Measurements from ENCODE around the gene ZC2HC1C.

GRCh38 chr14:75123991-75124390 is 54.5 kb downstream of the ZC2HC1C start:
- TF ChIP-seq CTCF (conservative IDR thresholded peaks at IDR 0.05; ENCODE audit: low read length) (no peak), EZH2phosphoT487 (IDR thresholded peaks at IDR 0.05; ENCODE audit: borderline replicate concordance) (no peak)

Data from Loucy (cell line).